Astrocyte of the spinal cord (primary cell): ENCODE data around the gene SPATA45.

ENCODE experiments used
- DNase-seq: peaks from one replicate; pipeline ENCODE4 v3.0.0; 2011; ENCODE audit warnings: low read depth, low spot score
- H3K4me3 ChIP-seq: 2 replicates; pipeline ENCODE4 v1.5.1; 2011; ENCODE audit warnings: low read depth, mild to moderate bottlenecking, low read length, moderate library complexity
- in situ Hi-C: cut with HindIII; loops from 2 replicates; pipeline ENCODE4 v1.10.0; 2017; ENCODE audit warnings: low sequenced_read_pairs
- TF ChIP-seq, protein P1 (sequence below): IDR thresholded peaks from 2 replicates; pipeline ENCODE4 v1.5.1; 2012; ENCODE audit warnings: low read depth, mild to moderate bottlenecking, low read length, inconsistent platforms

Gene SPATA45

GRCh38 chr1:212820969-212821368, 26.5 kb downstream of the SPATA45 start:
- TF ChIP-seq, protein P1, sequence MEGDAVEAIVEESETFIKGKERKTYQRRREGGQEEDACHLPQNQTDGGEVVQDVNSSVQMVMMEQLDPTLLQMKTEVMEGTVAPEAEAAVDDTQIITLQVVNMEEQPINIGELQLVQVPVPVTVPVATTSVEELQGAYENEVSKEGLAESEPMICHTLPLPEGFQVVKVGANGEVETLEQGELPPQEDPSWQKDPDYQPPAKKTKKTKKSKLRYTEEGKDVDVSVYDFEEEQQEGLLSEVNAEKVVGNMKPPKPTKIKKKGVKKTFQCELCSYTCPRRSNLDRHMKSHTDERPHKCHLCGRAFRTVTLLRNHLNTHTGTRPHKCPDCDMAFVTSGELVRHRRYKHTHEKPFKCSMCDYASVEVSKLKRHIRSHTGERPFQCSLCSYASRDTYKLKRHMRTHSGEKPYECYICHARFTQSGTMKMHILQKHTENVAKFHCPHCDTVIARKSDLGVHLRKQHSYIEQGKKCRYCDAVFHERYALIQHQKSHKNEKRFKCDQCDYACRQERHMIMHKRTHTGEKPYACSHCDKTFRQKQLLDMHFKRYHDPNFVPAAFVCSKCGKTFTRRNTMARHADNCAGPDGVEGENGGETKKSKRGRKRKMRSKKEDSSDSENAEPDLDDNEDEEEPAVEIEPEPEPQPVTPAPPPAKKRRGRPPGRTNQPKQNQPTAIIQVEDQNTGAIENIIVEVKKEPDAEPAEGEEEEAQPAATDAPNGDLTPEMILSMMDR: no peak
- H3K4me3 ChIP-seq: no peak overlapping the region
- in situ Hi-C loops: no loop called here
- no peak for DNase-seq

- TF ChIP-seq, protein P1: no peak
- no peak overlapping the region for H3K4me3 ChIP-seq
- no peak for DNase-seq
- in situ Hi-C loops: no loop called here
Measured at GRCh38 chr1:212819726-212820125, 27.7 kb downstream of the SPATA45 start.

GRCh38 chr1:212816567-212817278, 30.7 kb downstream of the SPATA45 start:
- TF ChIP-seq, protein P1: no peak
- no peak overlapping the region for H3K4me3 ChIP-seq
- DNase-seq: no peak
- in situ Hi-C loops: no loop called here

DNA sequence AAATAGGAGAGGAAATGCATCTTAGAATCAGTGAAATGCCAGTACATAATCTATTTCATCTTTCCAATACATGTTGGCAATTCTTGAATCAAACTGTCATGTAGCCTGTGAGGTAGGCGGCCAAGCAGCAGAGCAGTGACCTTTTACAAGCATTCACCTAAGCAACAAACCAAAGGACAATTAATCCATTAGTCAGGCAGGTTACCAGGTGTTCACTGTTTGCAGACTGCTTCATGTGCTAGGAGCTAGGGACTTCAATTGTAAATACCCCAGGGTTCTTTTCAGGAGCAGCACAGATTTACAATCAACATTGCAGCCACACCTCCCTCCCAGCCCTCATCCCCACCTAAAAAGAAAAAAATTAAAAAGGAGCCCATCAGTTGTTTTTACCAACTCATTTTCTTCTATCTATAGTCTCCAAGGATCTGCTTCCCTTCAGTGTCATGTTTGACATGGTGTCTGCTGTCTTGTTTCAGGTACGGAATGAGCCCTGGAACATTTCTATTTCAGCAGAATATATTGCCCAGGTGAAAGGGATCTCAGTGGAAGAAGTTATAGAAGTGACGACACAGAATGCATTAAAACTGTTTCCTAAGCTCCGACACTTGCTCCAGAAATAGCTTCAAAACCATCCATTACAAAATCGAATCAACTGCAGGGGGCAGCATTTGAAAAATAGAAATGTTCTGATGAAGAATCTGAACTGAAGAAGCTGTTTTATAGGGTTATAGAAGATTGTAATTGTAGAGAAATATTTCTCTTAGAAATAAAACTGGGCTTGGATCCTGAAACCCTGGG, 32.7 kb downstream of the SPATA45 start:
- TF ChIP-seq, protein P1: peak; percentile 32
- no peak for DNase-seq
- no peak overlapping the region for H3K4me3 ChIP-seq
- in situ Hi-C loops: no loop called here

GRCh38 chr1:212805767-212806166, 41.7 kb downstream of the SPATA45 start:
- TF ChIP-seq, protein P1: no peak
- H3K4me3 ChIP-seq: no peak overlapping the region
- no peak for DNase-seq
- in situ Hi-C loops: no loop called here

- H3K4me3 ChIP-seq: no peak overlapping the region
- in situ Hi-C loops: no loop called here
- TF ChIP-seq, protein P1: no peak
- DNase-seq: no peak
Measured at GRCh38 chr1:212797681-212798080, 49.8 kb downstream of the SPATA45 start.
